IMR-90 (cell line): Measurements from ENCODE around the gene GON7.

ENCODE experiments used
- BHLHE40 ChIP-seq: fragments of 150-350 bp; IDR thresholded peaks from 2 replicates; pipeline ENCODE4 v1.6.1; 2016; ENCODE audit warnings: mild to moderate bottlenecking, low read depth, low read length
- CHD1 ChIP-seq: IDR thresholded peaks from 2 replicates; pipeline ENCODE4 v1.6.1; 2012; ENCODE audit warnings: low read depth, low read length, improper control_type of control experiment
- CTCF ChIP-seq: conservative IDR thresholded peaks from 2 replicates; pipeline ENCODE4 v1.5.1; 2012; ENCODE audit warnings: mild to moderate bottlenecking, low read depth, low read length, improper control_type of control experiment
- FOS ChIP-seq: fragments of 150-350 bp; IDR thresholded peaks from 2 replicates; pipeline ENCODE4 v1.6.1; 2016; ENCODE audit warnings: low read depth, low read length
- POLR2A ChIP-seq: IDR thresholded peaks from 2 replicates; pipeline ENCODE4 v1.6.1; 2012; ENCODE audit warnings: mild to moderate bottlenecking, low read depth, low read length
- RCOR1 ChIP-seq: IDR thresholded peaks from 2 replicates; pipeline ENCODE4 v1.6.1; 2012; ENCODE audit warnings: mild to moderate bottlenecking, low read length, improper control_type of control experiment; ENCODE audit not compliant: insufficient replicate concordance
- RFX5 ChIP-seq: IDR thresholded peaks from 2 replicates; pipeline ENCODE4 v1.8.0; 2012; ENCODE audit warnings: low read depth, mild to moderate bottlenecking, low read length, moderate library complexity

DNA sequence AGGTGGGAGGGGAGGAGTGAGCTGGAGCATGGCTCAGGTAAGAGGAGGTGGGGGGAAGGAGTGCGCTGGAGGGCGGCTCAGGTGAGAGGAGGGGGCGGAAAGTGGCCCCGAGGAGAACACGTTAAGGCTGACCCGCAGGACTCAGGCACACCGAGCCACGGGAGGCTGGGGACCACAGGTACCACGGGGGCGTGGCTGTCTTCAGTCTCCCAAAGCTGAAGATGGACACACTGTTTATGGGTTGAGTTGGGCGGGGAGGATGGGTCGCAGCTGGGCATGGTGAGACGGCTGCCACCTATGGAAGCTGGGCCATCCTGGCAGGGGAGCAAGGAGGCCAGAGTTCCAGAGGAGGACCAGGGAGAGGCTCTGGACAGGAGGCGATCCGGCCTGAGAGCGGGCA is 23.7 kb upstream of the GON7 start:
- TF ChIP-seq RFX5 (no peak), RCOR1 (no peak), CTCF (no peak), POLR2A (no peak), BHLHE40 (no peak), CHD1 (no peak), FOS (no peak)
